ENCODE measurements around the gene GSTM4. TPM values are rescaled to one million over a fixed set of nuclear protein-coding genes. Genes with fewer than 3 reads are reported as not detected.

Gene GSTM4
- total RNA-seq (2014; rRNA removed; shearing (Covaris generic)), result 3.4 and 6.0 TPM in 2 replicates
- 6.8 and 8.0 TPM in 2 replicates for total RNA-seq (2022)
- Bru-seq, nascent RNA, result percentile 24 among the genes with signal in this experiment
- percentile 29 among the genes with signal in this experiment for BruChase-seq, experiment 1, labeled RNA remaining after a 6-hour chase
- BruChase-seq, experiment 2, labeled RNA remaining after a 2-hour chase, result percentile 25 among the genes with signal in this experiment
- long read RNA-seq, transcript GSTM4-204 (8 exons, 1,412 nt), result major isoform, 5 of 6 reads
- long read RNA-seq, partial matches to known transcripts, result 0 of 6 reads
- long read RNA-seq, other reads (novel, unspliced or antisense), result 1 of 6 reads

DNA sequence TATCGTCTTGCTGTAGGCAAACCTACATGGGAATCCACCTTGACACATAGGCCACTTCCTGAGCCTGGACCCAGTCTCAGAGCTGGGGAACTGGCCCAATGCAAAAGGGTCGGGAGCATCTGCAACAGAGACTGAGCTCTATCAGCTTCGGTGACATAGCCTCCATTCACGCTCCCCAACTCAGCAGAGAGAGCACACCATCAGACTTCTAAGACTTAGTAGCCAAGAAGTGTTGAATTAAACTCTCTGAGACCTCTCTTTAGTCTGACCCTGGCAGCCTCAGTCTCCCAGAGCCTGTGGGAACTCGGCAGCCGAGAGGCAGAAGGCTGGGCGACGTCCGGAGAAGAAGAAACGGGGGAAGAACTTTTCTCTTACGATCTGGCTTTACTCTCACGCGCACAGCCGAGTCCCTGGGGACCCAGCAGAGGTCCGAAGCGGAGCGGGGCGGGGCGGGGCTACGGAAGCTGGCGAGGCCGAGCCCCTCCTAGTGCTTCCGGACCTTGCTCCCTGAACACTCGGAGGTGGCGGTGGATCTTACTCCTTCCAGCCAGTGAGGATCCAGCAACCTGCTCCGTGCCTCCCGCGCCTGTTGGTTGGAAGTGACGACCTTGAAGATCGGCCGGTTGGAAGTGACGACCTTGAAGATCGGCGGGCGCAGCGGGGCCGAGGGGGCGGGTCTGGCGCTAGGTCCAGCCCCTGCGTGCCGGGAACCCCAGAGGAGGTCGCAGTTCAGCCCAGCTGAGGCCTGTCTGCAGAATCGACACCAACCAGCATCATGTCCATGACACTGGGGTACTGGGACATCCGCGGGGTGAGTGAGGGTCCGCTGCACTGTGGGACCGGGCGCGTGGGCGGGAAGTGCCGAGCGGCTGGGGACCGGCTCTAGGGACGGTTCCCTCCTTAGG, at the start of gene GSTM4:
Gene GSTM4 (plus strand): TSS at position 485 of the 905 bp plus-strand sequence. CDS start 291 bp downstream, at position 776.
- POLR2A ChIA-PET, result interaction anchor here (0.6 to 0.9 kb wide), 2 partner anchors 107 to 141 kb away, joined by 3 read pairs; partner anchors contain the start of gene GNAI3
- Histone ChIP-seq H3K36me3 (ENCODE audit: insufficient read depth, low read length) (no peaks in the 10 kb centered on the region), H3K4me3 (ENCODE audit: low read depth, low read length, poor library complexity, severe bottlenecking) (peak within 1 kb of the TSS; percentile 76), H3K79me2 (ENCODE audit: insufficient read depth, low read depth, low read length) (no peaks in the 10 kb centered on the region), H2AFZ (ENCODE audit: low read length) (peak within 1 kb of the TSS; percentile 94), H3K9me2 (ENCODE audit: insufficient read depth, low read length) (no peaks in the 10 kb centered on the region), H3K4me2 (ENCODE audit: low read length) (peak within 1 kb of the TSS; percentile 66), H4K20me1 (ENCODE audit: insufficient read depth, low read length) (no peaks in the 10 kb centered on the region), H3K9me3 (ENCODE audit: low read length) (no peaks in the 10 kb centered on the region), H3K4me1 (ENCODE audit: insufficient read depth, low read length, poor library complexity, severe bottlenecking) (peaks cover 5% of the 10 kb centered on the region), H3K27ac (ENCODE audit: low read depth, low read length, poor library complexity, severe bottlenecking) (peak within 1 kb of the TSS; percentile 3)
- CTCF ChIA-PET (ENCODE audit: unreplicated experiment), result no interaction called here
- peak; percentile 86 for DNase-seq (ENCODE audit: low spot score)
- BruUV-seq (replicated peaks), result no TSS peak
- no peak for TF ChIP-seq EZH2phosphoT487 (IDR thresholded peaks at IDR 0.05; ENCODE audit: borderline replicate concordance, low read depth, low read length)
- TF ChIP-seq CTCF (conservative IDR thresholded peaks at IDR 0.05; ENCODE audit: low read length), result peak; percentile 41; the same call in 1 of the 2 replicates
- intact Hi-C loops (cut with micrococcal nuclease; ENCODE audit: unreplicated experiment), result no loop called here

GRCh38 chr1:109609881-109610280, 46.0 kb upstream of the GSTM4 start:
- H3K4me3 ChIP-seq (ENCODE audit: low read depth, low read length, poor library complexity, severe bottlenecking), result no peak overlapping the region
- no peak for DNase-seq (ENCODE audit: low spot score)
- intact Hi-C loops (cut with micrococcal nuclease; ENCODE audit: unreplicated experiment), result no loop called here
- no TSS peak for BruUV-seq (replicated peaks)
- ChIA-PET CTCF (ENCODE audit: unreplicated experiment) (no interaction called here), POLR2A (interaction anchor here (0.5 to 0.7 kb wide), 2 partner anchors 29 to 68 kb away, joined by 3 read pairs; no protein-coding TSS in a partner anchor)
- H3K27ac ChIP-seq (ENCODE audit: low read depth, low read length, poor library complexity, severe bottlenecking), result no peak overlapping the region
- H3K9me2 ChIP-seq (ENCODE audit: insufficient read depth, low read length), result no peaks in the 10 kb centered on the region
- no peaks in the 10 kb centered on the region for H4K20me1 ChIP-seq (ENCODE audit: insufficient read depth, low read length)
- no peaks in the 10 kb centered on the region for H3K36me3 ChIP-seq (ENCODE audit: insufficient read depth, low read length)
- no peaks in the 10 kb centered on the region for H3K79me2 ChIP-seq (ENCODE audit: insufficient read depth, low read depth, low read length)
- no peaks in the 10 kb centered on the region for H3K4me1 ChIP-seq (ENCODE audit: insufficient read depth, low read length, poor library complexity, severe bottlenecking)
- H3K9me3 ChIP-seq (ENCODE audit: low read length), result no peaks in the 10 kb centered on the region
- no peak overlapping the region for H2AFZ ChIP-seq (ENCODE audit: low read length)
- no peak for TF ChIP-seq EZH2phosphoT487 (IDR thresholded peaks at IDR 0.05; ENCODE audit: borderline replicate concordance, low read depth, low read length)
- no peak for TF ChIP-seq CTCF (conservative IDR thresholded peaks at IDR 0.05; ENCODE audit: low read length)
- H3K4me2 ChIP-seq (ENCODE audit: low read length), result no peak overlapping the region
